ENCODE data around the gene CIDEC.

- TF ChIP-seq EZH2 (IDR thresholded peaks at IDR 0.05; ENCODE audit: borderline replicate concordance, insufficient read depth, low read length, poor library complexity, severe bottlenecking) = no peak
- no peak for TF ChIP-seq CTCF (IDR thresholded peaks at IDR 0.05; ENCODE audit: poor library complexity, severe bottlenecking)
- no peak for TF ChIP-seq TAF1 (IDR thresholded peaks at IDR 0.05; ENCODE audit: low read depth)
- no peak for TF ChIP-seq RAD21 (conservative IDR thresholded peaks at IDR 0.05)
- TF ChIP-seq REST (IDR thresholded peaks at IDR 0.05; ENCODE audit: borderline replicate concordance) = no peak
- no peak for TF ChIP-seq POLR2AphosphoS5 (IDR thresholded peaks at IDR 0.05)
Observed at GRCh38 chr3:9902372-9903237, 22.6 kb upstream of the CIDEC start, which contains the start of gene IL17RE.
